Thyroid gland (tissue), 4 donors: ENCODE measurements around the gene HMCN2. TPM values are rescaled to one million over a fixed set of nuclear protein-coding genes. Genes with fewer than 3 reads are reported as not detected.

Experiments
- DNase-seq, 2 donors: peaks; one replicate each; pipeline ENCODE4 v3.0.0-alpha.2; 2019
- H3K27ac ChIP-seq, 3 donors: fragments of 200-600 bp; sonication (generic); 1 replicate in 2 of 3; 2 replicates in 1 of 3; pipeline ENCODE4 v1.5.1; 2016 to 2019; ENCODE audit warnings: mild to moderate bottlenecking in 1 of 3, moderate library complexity in 1 of 3
- H3K27me3 ChIP-seq: fragments of 200-600 bp; sonication (generic); one replicate; pipeline ENCODE4 v1.5.1; 2019
- H3K36me3 ChIP-seq, 2 donors: fragments of 200-600 bp; sonication (generic); one replicate each; pipeline ENCODE4 v1.5.1; 2016 to 2019
- H3K4me1 ChIP-seq, 2 donors: fragments of 200-600 bp; sonication (generic); one replicate each; pipeline ENCODE4 v1.5.1; 2017 to 2019
- H3K4me3 ChIP-seq, 3 donors: fragments of 200-600 bp; sonication (generic); replicated peaks in 1 of 3; 1 replicate in 2 of 3; 2 replicates in 1 of 3; pipeline ENCODE4 v1.5.1; 2016; ENCODE audit warnings: mild to moderate bottlenecking in 1 of 3
- H3K9me3 ChIP-seq: fragments of 200-600 bp; sonication (generic); one replicate; pipeline ENCODE4 v1.5.1; 2017
- CTCF ChIP-seq, 6 experiments: fragments of 200-600 bp in 3 of 6; fragments of 450-650 bp in 3 of 6; sonication (generic) in 3 of 6; IDR thresholded peaks; one replicate each; pipeline ENCODE4 v1.5.1; 2016 to 2019; ENCODE audit warnings: antibody characterized with exemption in 6 of 6, mild to moderate bottlenecking in 2 of 6, inconsistent platforms in 1 of 6, moderate library complexity in 1 of 6
- POLR2A ChIP-seq, 2 donors: fragments of 450-650 bp; IDR thresholded peaks; one replicate each; pipeline ENCODE4 v1.6.1; 2017; ENCODE audit warnings: antibody characterized with exemption in 2 of 2, mild to moderate bottlenecking in 2 of 2, moderate library complexity in 1 of 2
- WGBS, 2 donors: methylation state at CpG; one replicate each; pipeline ENCODE4 v1.1.5; 2017; 5-methylcytosine and 5-hydroxymethylcytosine counted together
- intact Hi-C: fragments of 100-400 bp; cut with DNase I; formaldehyde crosslinking; loops from one replicate; pipeline ENCODE4 v1.15.1; 2023
- total RNA-seq, 4 donors: library from RNA; depleted of rRNA; stranded (reverse); fragments of >200 nt; gene quantifications; one replicate each; pipeline ENCODE4 v1.2.3, GENCODE V29; 2016

Gene HMCN2
- total RNA-seq, 4 donors from 2014 or later, result 1.7 to 5.5 (median 3.5) TPM

- intact Hi-C loops, result no loop called here
- no peaks in the 10 kb centered on the region for H3K4me1 ChIP-seq
- H3K36me3 ChIP-seq, result peaks cover 0 to 4% of the 10 kb centered on the region in 2 donors
- H3K27ac ChIP-seq, result no peak overlapping the region
- no peaks in the 10 kb centered on the region for H3K9me3 ChIP-seq
- H3K27me3 ChIP-seq, result no peaks in the 10 kb centered on the region
- peak in 1 of 2 donors; percentile 77 for DNase-seq
- 71 to 77% methylated on average over 6 to 10 of the region's 11 CpGs for WGBS, 2 donors
- no peak overlapping the region for H3K4me3 ChIP-seq
- TF ChIP-seq CTCF (IDR thresholded peaks at IDR 0.05), result peak in 1 of 6 experiments; percentile 11
- no peak for TF ChIP-seq POLR2A (IDR thresholded peaks at IDR 0.05)
Measured at GRCh38 chr9:130459941-130460669, 194.5 kb downstream of the HMCN2 start.

- no peaks in the 10 kb centered on the region for H3K4me1 ChIP-seq
- DNase-seq, result peak; percentile 46 to 53
- H3K36me3 ChIP-seq, result peaks cover 0 to 4% of the 10 kb centered on the region in 2 donors
- no peaks in the 10 kb centered on the region for H3K27me3 ChIP-seq
- WGBS, 2 donors, result 28 to 46% methylated on average over 9 to 11 of the region's 22 CpGs
- H3K27ac ChIP-seq, result no peak overlapping the region
- TF ChIP-seq POLR2A (IDR thresholded peaks at IDR 0.05) (no peak), CTCF (IDR thresholded peaks at IDR 0.05) (peak; percentile 78 to 88 (median 86))
- no peak overlapping the region for H3K4me3 ChIP-seq
- no peaks in the 10 kb centered on the region for H3K9me3 ChIP-seq
- intact Hi-C loops, result loop anchor here (1.0 kb wide), 1 partner anchor 221 kb away; no protein-coding TSS in a partner anchor
Measured at GRCh38 chr9:130461218-130461630, 195.7 kb downstream of the HMCN2 start.

- no peak for DNase-seq
- Histone ChIP-seq H3K4me3 (no peak overlapping the region), H3K36me3 (peaks cover under 1 to 4% of the 10 kb centered on the region in 2 donors), H3K9me3 (no peaks in the 10 kb centered on the region), H3K27ac (no peak overlapping the region), H3K4me1 (no peaks in the 10 kb centered on the region), H3K27me3 (no peaks in the 10 kb centered on the region)
- 87 to 88% methylated on average over 7 to 9 of the region's 11 CpGs for WGBS, 2 donors
- intact Hi-C loops, result loop anchor here (1.0 kb wide), 1 partner anchor 221 kb away; no protein-coding TSS in a partner anchor
- TF ChIP-seq CTCF (IDR thresholded peaks at IDR 0.05), result no peak
- TF ChIP-seq POLR2A (IDR thresholded peaks at IDR 0.05), result no peak
Measured at GRCh38 chr9:130461731-130462130, 196.2 kb downstream of the HMCN2 start.

- DNase-seq, result no peak
Measured at GRCh38 chr9:130462685-130463540, 197.4 kb downstream of the HMCN2 start.

More at GRCh38 chr9:130462685-130463540, 197.4 kb downstream of the HMCN2 start:
- no peaks in the 10 kb centered on the region for H3K9me3 ChIP-seq
- TF ChIP-seq CTCF (IDR thresholded peaks at IDR 0.05), result no peak
- no peak for TF ChIP-seq POLR2A (IDR thresholded peaks at IDR 0.05)
- WGBS, 2 donors, result 70 to 91% methylated on average over 2 to 6 of the region's 27 CpGs
- H3K27ac ChIP-seq, result no peak overlapping the region
- H3K36me3 ChIP-seq, result peaks cover 4% of the 10 kb centered on the region in 2 donors
- no peaks in the 10 kb centered on the region for H3K27me3 ChIP-seq
- H3K4me1 ChIP-seq, result no peaks in the 10 kb centered on the region
- no peak overlapping the region for H3K4me3 ChIP-seq
- intact Hi-C loops, result no loop called here
